Measurements from ENCODE around the gene DCST1. TPM values are rescaled to one million over a fixed set of nuclear protein-coding genes. Genes with fewer than 3 reads are reported as not detected.
A peak's percentile ranks its signal among the peaks of the same experiment; 100 is the strongest.

The DCST1 gene
- total RNA-seq, 1 donor from 2014 or later = not detected

DNA sequence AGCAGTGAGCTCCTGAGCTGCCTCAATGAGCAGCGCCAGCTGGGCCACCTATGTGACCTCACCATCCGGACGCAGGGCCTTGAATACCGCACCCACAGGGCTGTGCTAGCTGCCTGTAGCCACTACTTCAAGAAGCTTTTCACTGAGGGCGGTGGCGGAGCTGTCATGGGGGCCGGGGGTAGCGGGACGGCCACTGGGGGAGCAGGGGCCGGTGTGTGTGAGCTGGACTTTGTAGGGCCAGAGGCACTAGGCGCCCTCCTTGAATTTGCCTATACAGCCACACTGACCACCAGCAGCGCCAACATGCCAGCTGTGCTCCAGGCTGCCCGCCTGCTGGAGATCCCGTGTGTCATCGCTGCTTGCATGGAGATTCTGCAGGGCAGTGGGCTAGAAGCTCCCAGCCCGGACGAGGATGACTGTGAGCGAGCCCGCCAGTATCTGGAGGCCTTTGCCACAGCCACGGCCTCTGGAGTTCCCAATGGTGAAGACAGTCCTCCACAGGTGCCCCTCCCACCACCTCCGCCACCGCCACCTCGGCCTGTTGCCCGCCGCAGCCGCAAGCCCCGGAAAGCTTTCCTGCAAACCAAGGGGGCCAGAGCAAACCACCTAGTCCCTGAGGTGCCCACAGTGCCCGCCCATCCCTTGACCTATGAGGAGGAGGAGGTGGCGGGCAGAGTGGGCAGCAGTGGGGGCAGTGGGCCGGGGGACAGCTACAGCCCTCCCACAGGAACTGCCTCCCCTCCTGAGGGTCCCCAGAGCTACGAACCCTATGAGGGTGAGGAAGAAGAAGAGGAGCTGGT lies 18.7 kb upstream of the DCST1 start:
- no peak for DNase-seq (ENCODE audit: low read depth)
- Histone ChIP-seq H3K36me3 (ENCODE audit: control insufficient read depth, insufficient read depth, low read length) (peaks cover 45% of the 10 kb centered on the region), H3K27me3 (ENCODE audit: control insufficient read depth, insufficient read depth, low read length) (no peaks in the 10 kb centered on the region), H3K4me3 (ENCODE audit: low read depth, low read length) (no peak overlapping the region)
- TF ChIP-seq, protein P1, sequence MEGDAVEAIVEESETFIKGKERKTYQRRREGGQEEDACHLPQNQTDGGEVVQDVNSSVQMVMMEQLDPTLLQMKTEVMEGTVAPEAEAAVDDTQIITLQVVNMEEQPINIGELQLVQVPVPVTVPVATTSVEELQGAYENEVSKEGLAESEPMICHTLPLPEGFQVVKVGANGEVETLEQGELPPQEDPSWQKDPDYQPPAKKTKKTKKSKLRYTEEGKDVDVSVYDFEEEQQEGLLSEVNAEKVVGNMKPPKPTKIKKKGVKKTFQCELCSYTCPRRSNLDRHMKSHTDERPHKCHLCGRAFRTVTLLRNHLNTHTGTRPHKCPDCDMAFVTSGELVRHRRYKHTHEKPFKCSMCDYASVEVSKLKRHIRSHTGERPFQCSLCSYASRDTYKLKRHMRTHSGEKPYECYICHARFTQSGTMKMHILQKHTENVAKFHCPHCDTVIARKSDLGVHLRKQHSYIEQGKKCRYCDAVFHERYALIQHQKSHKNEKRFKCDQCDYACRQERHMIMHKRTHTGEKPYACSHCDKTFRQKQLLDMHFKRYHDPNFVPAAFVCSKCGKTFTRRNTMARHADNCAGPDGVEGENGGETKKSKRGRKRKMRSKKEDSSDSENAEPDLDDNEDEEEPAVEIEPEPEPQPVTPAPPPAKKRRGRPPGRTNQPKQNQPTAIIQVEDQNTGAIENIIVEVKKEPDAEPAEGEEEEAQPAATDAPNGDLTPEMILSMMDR (IDR thresholded peaks at IDR 0.05; ENCODE audit: insufficient read depth, low read length, severe bottlenecking) = no peak
- no peak for FAIRE-seq

DNA sequence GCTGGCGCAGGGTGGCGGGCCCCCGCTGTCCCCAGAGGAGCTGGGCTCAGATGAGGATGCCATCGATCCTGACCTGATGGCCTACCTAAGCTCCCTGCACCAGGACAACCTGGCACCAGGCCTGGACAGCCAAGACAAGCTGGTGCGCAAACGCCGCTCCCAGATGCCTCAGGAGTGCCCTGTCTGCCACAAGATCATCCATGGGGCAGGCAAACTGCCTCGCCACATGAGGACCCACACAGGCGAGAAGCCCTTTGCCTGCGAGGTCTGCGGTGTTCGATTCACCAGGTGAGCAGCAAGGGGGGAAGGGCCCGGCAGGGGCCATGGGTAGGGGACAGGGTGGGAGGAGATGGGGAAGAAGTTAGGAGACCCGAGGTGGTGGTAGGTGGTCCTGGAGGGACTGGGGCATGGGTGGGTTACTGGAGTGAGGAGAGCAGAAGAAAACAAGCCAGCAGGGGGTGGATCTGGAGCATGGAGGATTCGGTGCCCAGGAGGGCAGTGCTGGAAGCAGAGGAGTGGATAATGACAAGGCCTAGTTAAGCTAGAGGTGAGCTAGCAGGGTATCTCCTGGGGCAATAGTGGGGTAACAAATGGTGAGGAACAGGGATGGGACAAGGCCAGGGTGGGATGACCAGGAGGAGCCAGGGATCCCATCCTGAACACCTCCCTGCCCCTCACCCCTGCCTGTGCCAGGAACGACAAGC lies 17.9 kb upstream of the DCST1 start:
- H3K4me3 ChIP-seq (ENCODE audit: low read depth, low read length) = no peak overlapping the region
- H3K36me3 ChIP-seq (ENCODE audit: control insufficient read depth, insufficient read depth, low read length) = peaks cover 38% of the 10 kb centered on the region
- DNase-seq (ENCODE audit: low read depth) = no peak
- no peak for FAIRE-seq
- no peaks in the 10 kb centered on the region for H3K27me3 ChIP-seq (ENCODE audit: control insufficient read depth, insufficient read depth, low read length)
- TF ChIP-seq, protein P1 (IDR thresholded peaks at IDR 0.05; ENCODE audit: insufficient read depth, low read length, severe bottlenecking) = no peak

DNA sequence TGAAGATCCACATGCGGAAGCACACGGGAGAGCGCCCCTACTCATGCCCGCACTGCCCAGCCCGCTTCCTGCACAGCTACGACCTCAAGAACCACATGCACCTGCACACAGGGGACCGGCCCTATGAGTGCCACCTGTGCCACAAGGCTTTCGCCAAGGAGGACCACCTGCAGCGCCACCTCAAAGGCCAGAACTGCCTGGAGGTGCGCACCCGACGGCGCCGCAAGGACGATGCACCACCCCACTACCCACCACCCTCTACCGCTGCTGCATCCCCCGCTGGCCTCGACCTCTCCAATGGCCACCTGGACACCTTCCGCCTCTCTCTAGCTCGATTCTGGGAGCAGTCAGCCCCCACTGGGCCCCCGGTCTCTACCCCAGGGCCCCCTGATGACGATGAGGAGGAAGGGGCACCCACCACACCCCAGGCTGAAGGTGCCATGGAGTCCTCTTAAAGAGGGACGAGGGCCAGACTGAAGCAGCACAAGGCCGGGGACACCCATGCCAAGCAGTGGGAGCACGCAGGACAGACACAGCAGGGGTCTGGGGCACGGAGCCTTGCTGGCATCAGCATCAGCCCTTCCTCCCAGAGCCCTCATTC lies 17.3 kb upstream of the DCST1 start:
- Histone ChIP-seq H3K36me3 (ENCODE audit: control insufficient read depth, insufficient read depth, low read length) (peaks cover 36% of the 10 kb centered on the region), H3K4me3 (ENCODE audit: low read depth, low read length) (no peak overlapping the region), H3K27me3 (ENCODE audit: control insufficient read depth, insufficient read depth, low read length) (no peaks in the 10 kb centered on the region)
- TF ChIP-seq, protein P1 (IDR thresholded peaks at IDR 0.05; ENCODE audit: insufficient read depth, low read length, severe bottlenecking) = no peak
- DNase-seq (ENCODE audit: low read depth) (no peak), FAIRE-seq (no peak)

DNA sequence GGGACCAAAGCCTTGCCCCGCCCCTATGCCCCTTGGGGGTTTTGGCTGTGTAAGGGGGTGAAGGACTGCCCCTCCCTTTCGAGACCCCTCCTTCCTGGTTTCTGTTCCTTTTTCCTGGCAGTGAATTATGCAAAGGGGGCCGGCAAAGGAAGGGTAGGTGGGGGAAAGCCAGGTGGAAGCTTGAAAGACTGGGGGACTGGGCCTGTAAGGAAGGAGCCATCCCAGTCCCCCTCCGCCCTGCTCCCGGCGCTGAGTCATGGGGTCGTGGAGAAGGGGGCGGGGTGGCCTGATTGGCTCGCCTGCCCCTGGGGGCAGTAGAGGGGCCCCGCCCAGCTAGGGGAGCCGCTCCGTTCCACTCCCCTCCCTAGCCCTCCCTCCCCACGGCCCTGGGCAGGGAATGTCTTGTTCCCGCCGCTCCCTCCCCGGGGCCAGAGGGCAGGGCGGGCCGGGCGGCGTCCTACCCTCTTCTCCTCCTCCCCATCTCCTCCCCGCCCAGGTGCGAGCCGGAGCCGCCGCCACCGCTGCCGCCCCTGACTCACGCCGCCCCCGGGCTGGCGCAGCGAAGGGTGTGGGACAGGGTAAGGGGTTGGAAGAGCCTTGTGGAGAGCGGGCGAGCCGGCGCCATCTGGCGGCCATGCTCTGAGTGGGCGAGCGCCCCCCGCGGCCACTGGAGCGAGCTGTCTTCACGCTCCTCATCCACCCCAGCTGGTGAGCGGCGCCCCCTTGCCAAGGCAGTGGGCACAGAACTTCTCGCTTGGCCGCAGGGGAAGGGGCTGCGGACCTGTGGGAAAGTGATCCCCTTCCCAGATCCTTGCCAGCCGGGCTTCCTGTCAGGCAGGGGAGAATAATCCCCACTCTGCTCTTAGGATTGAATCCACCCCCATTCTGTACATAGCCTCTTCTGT lies 16.3 kb upstream of the DCST1 start:
- H3K36me3 ChIP-seq (ENCODE audit: control insufficient read depth, insufficient read depth, low read length) = peaks cover 32% of the 10 kb centered on the region
- FAIRE-seq (no peak), DNase-seq (ENCODE audit: low read depth) (peak; percentile 92)
- H3K27me3 ChIP-seq (ENCODE audit: control insufficient read depth, insufficient read depth, low read length) = no peaks in the 10 kb centered on the region
- peak overlapping the region; percentile 3 for H3K4me3 ChIP-seq (ENCODE audit: low read depth, low read length)
- TF ChIP-seq, protein P1 (IDR thresholded peaks at IDR 0.05; ENCODE audit: insufficient read depth, low read length, severe bottlenecking) = peak; percentile 100

GRCh38 chr1:155017946-155018316 lies 15.7 kb upstream of the DCST1 start:
- DNase-seq (ENCODE audit: low read depth) (no peak), FAIRE-seq (no peak)
- H3K27me3 ChIP-seq (ENCODE audit: control insufficient read depth, insufficient read depth, low read length) = no peaks in the 10 kb centered on the region
- H3K4me3 ChIP-seq (ENCODE audit: low read depth, low read length) = no peak overlapping the region
- TF ChIP-seq, protein P1 (IDR thresholded peaks at IDR 0.05; ENCODE audit: insufficient read depth, low read length, severe bottlenecking) = no peak
- peaks cover 25% of the 10 kb centered on the region for H3K36me3 ChIP-seq (ENCODE audit: control insufficient read depth, insufficient read depth, low read length)
